Nasal cavity respiratory epithelium epithelial cell of viscerocranial mucosa (primary cell): ENCODE data around the gene SLC13A5. TPM values are rescaled to one million over a fixed set of nuclear protein-coding genes. Genes with fewer than 3 reads are reported as not detected.

Experiments
- total RNA-seq: library from RNA; depleted of rRNA; stranded (reverse); fragments of >200 nt; gene quantifications from 2 replicates; pipeline ENCODE4 v1.2.3, GENCODE V29; 2014

The SLC13A5 gene
- 0.34 and 2.1 TPM in 2 replicates for total RNA-seq

DNA sequence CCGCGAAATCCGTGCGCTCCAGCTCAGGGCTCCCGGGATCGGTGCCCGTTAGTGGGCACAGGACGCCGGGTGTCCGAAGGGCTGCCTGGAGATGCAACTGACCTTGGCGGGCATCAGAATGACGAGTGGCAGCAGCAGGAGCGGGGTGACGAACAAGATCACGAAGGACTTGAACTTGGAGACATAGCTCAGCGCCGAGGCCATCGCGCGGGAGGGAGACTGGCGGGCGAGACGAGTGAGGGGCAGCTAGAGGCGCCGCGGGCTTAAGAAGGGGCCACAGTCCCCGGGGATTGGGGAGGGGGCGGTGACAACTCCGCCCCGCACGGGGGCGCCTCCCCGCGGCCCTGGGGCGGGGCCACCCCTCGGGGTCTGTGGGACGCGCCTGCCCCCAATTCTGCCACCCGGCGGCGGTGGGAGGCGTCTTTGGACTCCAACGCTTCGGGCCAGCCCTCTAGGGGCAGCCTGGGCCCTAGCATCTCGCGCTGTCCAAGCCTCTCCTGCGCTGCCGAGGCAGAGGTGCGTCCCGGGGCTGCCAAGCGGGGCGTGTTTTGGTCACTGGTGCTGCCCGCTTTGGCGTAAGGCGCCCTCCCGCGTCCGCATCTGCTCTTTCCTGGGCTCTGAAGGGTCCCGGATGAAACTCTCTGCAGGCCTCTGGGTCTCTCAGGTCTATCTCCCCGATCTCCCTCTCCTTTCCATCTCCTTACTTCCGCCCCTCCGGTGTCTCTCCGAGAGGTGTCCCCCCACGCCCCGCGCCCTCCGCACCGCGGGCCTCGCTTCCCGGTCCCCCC lies at the start of gene SLC13A5:
SLC13A5 (minus strand) TSS at position 240 of the 788 bp plus-strand sequence; CDS start at position 204, 36 bp downstream.

DNA sequence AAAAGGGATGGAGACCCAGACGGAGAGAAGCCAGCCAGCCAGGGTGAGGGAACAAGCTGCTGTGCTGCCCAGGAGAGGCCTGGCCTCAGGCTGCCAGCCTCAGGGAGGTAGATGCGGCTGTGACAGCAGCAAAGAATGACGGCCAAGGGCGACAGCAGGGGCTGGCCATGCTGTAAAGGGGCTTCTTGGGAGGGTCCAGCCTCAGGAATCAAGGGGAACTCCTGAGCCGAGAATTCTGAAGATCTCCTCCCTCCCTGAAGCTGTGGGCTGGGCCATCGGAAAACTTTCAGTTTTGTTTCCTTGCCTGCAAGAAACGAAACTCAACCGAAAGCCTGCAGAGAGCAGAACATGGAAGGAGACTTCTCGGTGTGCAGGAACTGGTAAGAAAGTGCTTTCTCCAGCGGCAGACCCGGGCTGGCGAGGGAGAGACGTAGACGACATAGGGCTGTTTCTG lies 42.6 kb upstream of the SLC13A5 start, which contains the start of gene XAF1:
XAF1 (plus strand) TSS at position 316 of the 454 bp plus-strand sequence; CDS start at position 349, 33 bp downstream.

DNA sequence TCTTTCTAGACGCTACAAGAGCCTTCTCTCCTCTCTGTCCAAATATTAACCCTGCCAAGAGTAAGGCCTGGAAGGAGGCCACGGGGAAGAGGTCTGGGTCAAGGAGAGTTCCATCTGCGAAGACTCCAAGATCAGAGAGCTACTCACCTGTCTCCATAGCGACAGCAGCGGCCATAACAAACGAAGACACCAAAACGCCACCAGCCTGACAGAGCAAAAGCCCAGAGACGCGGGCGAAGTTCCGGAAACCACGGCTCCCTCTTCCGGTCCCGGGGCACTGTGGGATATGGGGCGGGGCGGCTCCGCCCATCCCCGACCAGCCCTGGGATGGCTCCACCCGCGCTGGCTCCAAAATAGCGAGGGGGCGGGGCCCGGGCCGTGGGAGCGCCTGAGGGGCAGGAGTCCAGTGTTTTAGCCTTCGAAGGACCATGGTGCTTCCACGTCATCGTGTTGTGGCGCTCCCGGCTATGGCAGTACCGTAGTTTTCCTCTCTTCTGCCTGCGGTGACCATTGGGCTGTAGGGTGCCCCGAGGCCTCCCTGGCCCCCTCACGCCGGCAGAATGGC lies 61.7 kb downstream of the SLC13A5 start, which contains the start of the genes C17orf100 and MED31:
C17orf100 (plus strand) TSS at position 409 of the 565 bp plus-strand sequence; CDS start at position 561, 152 bp downstream.
MED31 (minus strand) TSS at position 252 of the 565 bp plus-strand sequence; CDS start at position 175, 77 bp downstream.

DNA sequence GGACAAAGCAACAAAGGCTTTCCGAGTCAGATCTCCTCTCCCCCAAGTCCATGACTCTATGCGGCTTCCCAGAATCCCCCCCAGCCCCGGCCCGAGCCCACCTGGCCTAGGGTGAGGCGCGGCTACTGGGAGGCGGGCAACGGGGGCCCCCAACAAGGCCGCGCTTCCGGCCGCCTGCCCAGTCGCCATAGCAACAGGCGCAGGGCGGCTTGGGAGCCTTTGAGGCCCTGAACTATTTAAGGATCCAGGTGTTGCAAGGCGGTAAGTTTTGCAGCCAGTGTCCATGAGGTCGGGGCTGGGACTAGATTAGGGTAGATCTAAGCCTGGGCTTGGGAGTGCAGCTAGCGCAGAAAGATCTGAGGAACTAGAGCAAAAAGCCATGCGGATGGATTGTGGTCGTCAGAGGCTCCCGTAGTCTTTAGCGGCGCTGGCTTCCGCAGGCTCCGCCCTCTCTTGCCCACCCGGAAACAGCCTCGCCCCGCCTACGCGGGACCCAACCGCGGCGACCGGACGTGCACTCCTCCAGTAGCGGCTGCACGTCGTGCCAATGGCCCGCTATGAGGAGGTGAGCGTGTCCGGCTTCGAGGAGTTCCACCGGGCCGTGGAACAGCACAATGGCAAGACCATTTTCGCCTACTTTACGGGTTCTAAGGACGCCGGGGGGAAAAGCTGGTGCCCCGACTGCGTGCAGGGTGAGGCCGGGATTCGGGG lies 72.5 kb downstream of the SLC13A5 start, which contains the start of the genes KIAA0753 and TXNDC17:
KIAA0753 (minus strand) TSS at position 176 of the 711 bp plus-strand sequence. CDS start 5,608 bp downstream, outside the sequence.
TXNDC17 (plus strand) TSS at position 525 of the 711 bp plus-strand sequence; CDS start at position 548, 23 bp downstream.

Other genes with a start within 250 kb of the SLC13A5 start
- gene PITPNM3, start 156.8 kb downstream of the SLC13A5 start, total RNA-seq = 28.4 and 59.1 TPM in 2 replicates
- gene KIAA0753, start 72.7 kb downstream of the SLC13A5 start, total RNA-seq = 9.2 and 18.8 TPM in 2 replicates
- 159 and 171 TPM in 2 replicates for gene TXNDC17, start 72.3 kb downstream of the SLC13A5 start, total RNA-seq
- 9.0 and 16.1 TPM in 2 replicates for gene MED31, start 61.8 kb downstream of the SLC13A5 start, total RNA-seq
- 0.34 and 0.64 TPM in 2 replicates for gene C17orf100, start 61.6 kb downstream of the SLC13A5 start, total RNA-seq
- gene XAF1, start 42.7 kb upstream of the SLC13A5 start, total RNA-seq = 0.68 and 20.1 TPM in 2 replicates
- under 0.01 and 0.36 TPM in 2 replicates for gene FBXO39, start 62.8 kb upstream of the SLC13A5 start, total RNA-seq
- not detected in 2 replicates for gene TEKT1, start 118.4 kb upstream of the SLC13A5 start, total RNA-seq